Inferior parietal cortex (tissue), 1 donor: ENCODE measurements around the gene TJP2.
"Not testable (repeated sequence)": the region's sequence is repeated elsewhere in the genome, so short reads cannot be mapped to it uniquely, and the experiment has no call there.

ENCODE experiments used
- DNase-seq: peaks from one replicate; pipeline ENCODE4 v3.0.0-alpha.2; 2016; ENCODE audit errors: extremely low spot score

The TJP2 gene

GRCh38 chr9:69158471-69158870, 15.6 kb upstream of the TJP2 start:
- DNase-seq, result no peak

GRCh38 chr9:69164573-69164972, 9.5 kb upstream of the TJP2 start:
- not testable (repeated sequence) for DNase-seq

- no peak for DNase-seq
Observed at GRCh38 chr9:69165581-69165980, 8.5 kb upstream of the TJP2 start.

- no peak for DNase-seq
Observed at GRCh38 chr9:69168709-69169217, 5.3 kb upstream of the TJP2 start.

- no peak for DNase-seq
Observed at GRCh38 chr9:69170231-69170630, 3.8 kb upstream of the TJP2 start.

- DNase-seq, result no peak
Observed at GRCh38 chr9:69171049-69171448, 3.0 kb upstream of the TJP2 start.

- no peak for DNase-seq
Observed at GRCh38 chr9:69171517-69171916, 2.6 kb upstream of the TJP2 start.

- no peak for DNase-seq
Observed at GRCh38 chr9:69172895-69173294, 1.2 kb upstream of the TJP2 start.

GRCh38 chr9:69173497-69173890, 583 bp upstream of the TJP2 start:
- DNase-seq, result no peak

- DNase-seq, result no peak
Observed at GRCh38 chr9:69174616-69175463, 763 bp downstream of the TJP2 start.

- DNase-seq, result no peak
Observed at GRCh38 chr9:69175486-69175885, 1.4 kb downstream of the TJP2 start.

- DNase-seq, result no peak
Observed at GRCh38 chr9:69176471-69177171, 2.5 kb downstream of the TJP2 start.

- DNase-seq, result no peak
Observed at GRCh38 chr9:69178583-69179011, 4.5 kb downstream of the TJP2 start.

GRCh38 chr9:69179037-69179436, 5.0 kb downstream of the TJP2 start:
- no peak for DNase-seq

- no peak for DNase-seq
Observed at GRCh38 chr9:69180200-69180599, 6.1 kb downstream of the TJP2 start.

GRCh38 chr9:69180670-69181069, 6.6 kb downstream of the TJP2 start:
- no peak for DNase-seq

- DNase-seq, result no peak
Observed at GRCh38 chr9:69181908-69182353, 7.9 kb downstream of the TJP2 start.

- DNase-seq, result no peak
Observed at GRCh38 chr9:69184266-69184665, 10.2 kb downstream of the TJP2 start.

- peak; percentile 81 for DNase-seq
Observed at GRCh38 chr9:69186841-69187611, 12.9 kb downstream of the TJP2 start.

- no peak for DNase-seq
Observed at GRCh38 chr9:69188975-69189374, 14.9 kb downstream of the TJP2 start.

GRCh38 chr9:69190086-69190862, 16.2 kb downstream of the TJP2 start:
- DNase-seq, result no peak
